NB4 (cell line): ENCODE results near the gene GPR39.

Experiments
- CTCF ChIP-seq: IDR thresholded peaks from one replicate; pipeline ENCODE4 v1.5.1; 2012; ENCODE audit warnings: low read depth, low read length
- MYC ChIP-seq: IDR thresholded peaks from 2 replicates; pipeline ENCODE4 v1.6.1; 2011; ENCODE audit warnings: low read depth, low read length
- POLR2A ChIP-seq: IDR thresholded peaks from 2 replicates; pipeline ENCODE4 v1.6.1; 2011; ENCODE audit warnings: mild to moderate bottlenecking; ENCODE audit not compliant: insufficient read length; ENCODE audit errors: extremely low read depth

GRCh38 chr2:132517386-132517785 lies 100.8 kb downstream of the GPR39 start:
- TF ChIP-seq CTCF (no peak), POLR2A (no peak), MYC (no peak)
